ENCODE data around the gene RARG.

Gene RARG

DNA sequence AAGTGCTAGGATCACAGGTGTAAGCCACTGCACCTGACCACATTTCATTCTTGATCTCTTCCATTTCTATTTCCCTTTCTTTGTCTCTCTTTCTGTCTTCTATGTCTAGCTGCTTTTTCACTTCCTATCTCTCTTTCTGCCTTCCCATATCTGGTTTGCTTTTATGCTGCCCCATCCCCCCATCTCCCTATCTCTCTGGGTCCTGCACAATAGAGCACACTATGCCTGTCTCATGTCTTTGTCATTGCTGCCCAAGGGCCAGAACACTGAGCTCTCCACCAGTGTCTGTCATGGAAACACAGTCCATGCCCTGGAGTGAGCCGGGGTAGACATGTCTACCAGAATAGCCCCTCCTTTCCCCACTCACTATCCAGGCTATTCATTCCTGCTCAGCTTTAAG is 12.3 kb upstream of the RARG start:
- peak; percentile 78 for DNase-seq

DNA sequence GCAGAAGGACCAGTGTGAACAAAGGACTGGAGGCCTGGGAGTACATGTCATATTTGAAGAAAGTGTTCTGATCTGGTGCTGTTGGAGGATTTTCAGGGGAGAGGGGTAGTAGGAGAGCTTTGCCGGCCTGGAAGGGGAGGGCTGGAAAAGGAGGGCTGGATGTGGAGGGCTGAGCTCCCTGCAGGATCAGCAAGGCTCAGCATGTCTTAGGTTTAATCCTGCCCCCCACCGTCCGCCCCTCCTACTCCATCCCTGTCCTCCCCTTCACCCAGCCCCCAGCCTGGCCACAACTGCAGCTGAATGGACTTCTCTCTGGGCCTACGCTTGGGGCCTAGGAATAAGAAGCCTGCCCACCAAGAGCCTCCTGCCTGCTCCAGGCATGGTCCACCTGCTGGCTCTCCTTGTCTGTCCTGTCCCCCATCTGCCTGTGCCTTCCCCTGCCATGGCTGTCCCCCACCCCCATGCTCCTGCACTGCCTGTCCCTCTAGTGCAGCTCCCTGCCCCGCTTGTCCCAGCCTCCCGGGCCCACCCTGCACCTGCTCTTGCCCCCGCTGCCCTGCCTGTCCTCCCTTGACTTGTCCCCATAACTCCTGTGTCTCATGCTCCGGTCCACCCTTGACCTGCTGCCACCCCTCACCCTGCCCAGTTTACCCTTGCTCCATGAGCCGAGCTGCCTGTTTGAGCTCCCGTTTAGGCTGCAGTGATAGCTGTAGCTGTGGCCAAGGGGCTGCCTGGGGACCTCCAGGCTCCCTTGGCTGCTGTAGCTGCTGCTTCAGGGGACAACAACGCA is 9.8 kb upstream of the RARG start:
- peak; percentile 56 for DNase-seq

DNA sequence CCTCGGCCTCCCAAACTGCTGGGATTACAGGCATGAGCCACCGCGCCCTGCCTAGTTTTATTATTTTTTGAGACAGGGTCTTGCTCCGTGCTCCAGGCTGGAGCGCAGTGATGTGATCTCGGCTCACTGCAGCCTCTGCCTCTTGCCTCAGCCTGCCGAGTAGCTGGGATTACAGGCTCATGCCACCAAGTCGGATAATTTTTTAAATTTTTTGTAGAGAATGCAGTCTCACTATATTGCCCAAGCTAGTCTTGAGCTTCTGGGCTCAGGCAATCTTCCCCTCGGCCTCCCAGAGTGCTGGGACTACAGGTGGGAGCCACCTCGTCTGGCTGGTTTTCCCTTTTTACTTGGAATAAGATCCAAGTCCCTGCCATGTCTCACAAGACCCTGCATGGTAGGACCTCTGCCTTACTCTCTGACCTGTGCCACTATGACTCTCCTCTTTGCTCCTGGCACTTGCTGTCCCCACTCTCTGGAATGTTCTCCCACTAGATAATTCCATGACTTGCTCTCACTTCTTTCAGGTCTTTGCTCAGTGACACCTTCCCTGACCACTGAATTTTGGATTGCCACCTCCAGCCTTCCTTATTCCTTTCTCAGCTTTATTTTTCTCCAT is 7.7 kb upstream of the RARG start:
- peak; percentile 51 for DNase-seq

GRCh38 chr12:53236443-53237111 is 4.6 kb upstream of the RARG start:
- DNase-seq: peak; percentile 45

- DNase-seq: peak; percentile 68
Observed at GRCh38 chr12:53235742-53236442, 3.9 kb upstream of the RARG start.

- no peak for DNase-seq
Observed at GRCh38 chr12:53235164-53235563, 3.2 kb upstream of the RARG start.

- peak; percentile 91 for DNase-seq
Observed at GRCh38 chr12:53234271-53234914, 2.4 kb upstream of the RARG start.

GRCh38 chr12:53233671-53234121 is 1.7 kb upstream of the RARG start:
- peak; percentile 58 for DNase-seq

- DNase-seq: peak; percentile 90
Observed at GRCh38 chr12:53232646-53233461, 845 bp upstream of the RARG start.

DNA sequence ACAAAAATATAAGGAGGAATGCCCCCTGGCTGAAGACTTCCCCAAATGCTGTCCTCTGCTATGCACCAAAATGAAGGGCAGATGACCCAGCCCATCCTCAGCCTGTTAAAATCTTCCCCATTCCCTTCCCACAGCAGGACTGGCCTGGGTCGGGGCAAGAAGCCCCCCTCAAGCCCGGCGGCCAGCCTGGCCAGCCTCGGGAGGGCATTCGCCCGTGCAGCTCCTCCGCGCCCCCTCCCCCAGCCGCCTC is 413 bp downstream of the RARG start:
- peak; percentile 85 for DNase-seq

- peak; percentile 46 for DNase-seq
Observed at GRCh38 chr12:53230108-53230845, 1.7 kb downstream of the RARG start.

GRCh38 chr12:53229454-53229853 is 2.6 kb downstream of the RARG start:
- DNase-seq: peak; percentile 52

GRCh38 chr12:53227836-53228235 is 4.2 kb downstream of the RARG start:
- DNase-seq: peak; percentile 27

DNA sequence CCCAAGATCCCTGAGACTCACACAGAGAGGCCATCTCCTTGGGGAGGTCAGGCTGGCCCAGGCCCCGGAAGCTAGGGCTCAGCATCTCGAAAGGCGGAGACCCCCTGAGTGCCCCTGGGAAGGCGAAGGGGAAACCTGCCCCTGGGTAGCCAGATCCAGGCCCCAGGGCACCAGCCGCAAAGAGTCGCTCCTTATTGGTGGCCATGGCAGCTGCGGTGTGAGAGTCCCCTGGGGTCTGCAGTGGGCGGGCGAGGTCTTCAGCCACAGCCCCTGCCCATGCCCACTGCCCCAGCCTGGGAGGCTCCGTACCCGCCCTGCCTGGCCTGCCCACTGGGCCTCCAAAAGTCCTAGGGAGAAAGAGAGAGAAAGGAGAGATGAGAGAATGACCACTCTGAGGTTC is 4.7 kb downstream of the RARG start:
- DNase-seq: peak; percentile 50

DNA sequence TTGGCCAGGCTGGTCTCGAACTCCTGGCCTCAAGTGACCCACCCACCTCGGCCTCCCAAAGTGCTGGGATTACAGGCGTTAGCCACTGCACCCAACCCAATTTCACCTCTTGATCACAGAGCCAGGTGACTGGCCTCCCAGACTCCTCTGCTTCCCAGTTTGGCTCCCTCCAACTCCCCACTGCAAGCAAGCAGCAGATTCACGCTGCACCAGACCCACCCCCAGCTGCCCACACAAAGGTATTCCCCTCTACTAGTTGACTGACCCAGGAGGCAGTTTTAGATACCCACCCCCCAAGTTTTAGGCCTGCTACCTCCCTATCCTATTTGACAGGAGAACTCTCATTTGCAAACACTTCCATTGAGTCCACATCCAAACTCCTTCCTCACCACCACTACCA is 5.2 kb downstream of the RARG start:
- no peak for DNase-seq

DNA sequence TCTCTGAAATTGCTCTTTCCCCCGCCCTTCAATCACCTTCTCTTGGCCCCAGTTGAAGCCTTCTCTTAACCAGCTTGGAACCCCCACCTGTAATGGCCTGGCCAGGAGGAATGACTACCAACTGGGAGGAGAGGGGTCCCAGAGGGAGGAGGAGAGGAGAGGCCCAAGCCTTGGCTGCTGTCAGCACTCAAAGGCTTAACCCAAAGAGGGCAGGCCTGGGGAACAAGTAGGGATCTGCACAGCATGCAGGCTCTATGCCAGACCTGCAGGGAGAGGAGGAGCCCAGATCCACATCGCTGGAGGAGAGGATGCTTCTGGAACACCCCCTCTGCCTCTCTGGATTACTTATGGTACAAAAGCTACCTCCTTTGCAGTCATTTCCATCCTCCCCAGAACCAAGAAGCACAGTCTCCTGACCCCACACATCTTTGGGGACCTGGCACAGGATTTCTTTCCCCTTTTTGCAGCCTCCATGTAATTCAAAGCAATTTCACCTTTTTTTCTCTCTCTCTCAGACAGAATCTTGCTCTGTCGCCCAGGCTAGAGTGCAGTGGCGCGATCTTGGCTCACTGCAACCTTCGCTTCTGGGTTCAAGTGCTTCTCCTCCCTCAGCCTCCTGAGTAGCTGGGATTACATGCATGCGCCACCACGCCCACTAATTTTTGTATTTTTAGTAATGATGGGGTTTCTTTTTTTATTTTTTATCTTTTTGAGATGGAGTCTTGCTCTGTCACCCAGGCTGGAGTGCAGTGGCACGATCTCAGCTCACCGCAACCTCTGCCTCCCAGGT is 6.2 kb downstream of the RARG start:
- peak; percentile 69 for DNase-seq

GRCh38 chr12:53224897-53225634 is 6.9 kb downstream of the RARG start:
- DNase-seq: peak; percentile 62

DNA sequence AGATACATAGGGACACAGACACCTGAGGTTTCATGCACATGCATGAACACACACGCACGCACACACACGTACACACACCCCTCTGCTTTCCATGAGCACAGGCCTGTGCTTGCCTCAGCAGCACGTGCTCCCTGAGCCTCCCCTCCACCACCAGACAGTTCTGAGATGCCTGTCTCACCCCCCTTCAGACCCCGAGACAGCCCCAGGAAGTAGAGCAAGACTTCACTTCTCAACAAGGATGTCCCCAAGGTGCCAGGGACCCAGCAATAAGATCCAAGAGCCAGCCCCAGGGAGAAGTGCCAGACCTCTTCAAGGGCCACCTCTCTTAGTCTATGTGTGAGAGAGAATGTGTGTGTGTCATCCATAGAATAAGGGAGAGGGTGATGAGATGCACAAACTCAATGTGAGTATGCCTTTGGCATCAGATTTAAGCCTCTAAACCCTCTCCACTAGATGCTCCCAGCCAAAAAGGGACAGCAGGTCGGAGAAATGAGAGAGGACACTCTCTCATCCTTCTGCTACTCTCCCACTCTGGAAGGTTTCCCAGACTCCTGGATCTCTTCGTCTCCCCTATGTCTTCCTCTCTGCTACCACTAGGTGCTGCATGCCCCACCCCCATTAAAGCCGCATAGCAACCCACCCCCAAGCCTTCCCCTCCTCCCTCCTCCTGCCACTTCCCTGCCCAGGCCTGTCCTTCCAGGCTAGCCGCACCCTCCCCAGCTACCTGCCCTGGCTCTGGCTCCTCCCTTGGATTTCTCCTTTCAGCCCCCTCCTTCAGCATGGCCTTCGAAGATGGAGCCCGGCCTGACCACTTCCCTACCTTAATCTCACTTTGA is 7.7 kb downstream of the RARG start:
- DNase-seq: peak; percentile 95
